OCI-LY3 (cell line): ENCODE results near the gene UFSP2.

ENCODE experiments used
- H2AFZ ChIP-seq: fragments of 200-600, 300-600 bp; shearing (Covaris generic); 2 replicates; pipeline ENCODE4 v1.6.0; 2014; ENCODE audit warnings: antibody characterized with exemption, low read depth, low read length
- H3K27ac ChIP-seq: fragments of 200-600, 300-600 bp; sonication (generic); 2 replicates; pipeline ENCODE4 v1.5.1; 2014; ENCODE audit warnings: mild to moderate bottlenecking, low read length, moderate library complexity, mixed read lengths
- H3K27me3 ChIP-seq: fragments of 200-600, 300-600 bp; sonication (generic); 2 replicates; pipeline ENCODE4 v1.6.1; 2014; ENCODE audit warnings: low read depth, low read length, mixed read lengths
- H3K36me3 ChIP-seq: fragments of 200-600, 300-600 bp; sonication (generic); replicated peaks from 2 replicates; pipeline ENCODE3; 2014; ENCODE audit warnings: low read depth, low read length, mixed read lengths
- H3K4me1 ChIP-seq: fragments of 300-600, 200-600 bp; sonication (generic); 2 replicates; pipeline ENCODE4 v1.6.1; 2014; ENCODE audit warnings: low read length, mixed read lengths
- H3K4me2 ChIP-seq: fragments of 200-600, 300-600 bp; sonication (generic); 2 replicates; pipeline ENCODE4 v1.6.1; 2014; ENCODE audit warnings: low read length, mixed read lengths
- H3K4me3 ChIP-seq: fragments of 300-600, 200-600 bp; sonication (generic); 2 replicates; pipeline ENCODE4 v1.5.1; 2014; ENCODE audit warnings: antibody characterized with exemption, mild to moderate bottlenecking, low read length, moderate library complexity
- H3K79me2 ChIP-seq: fragments of 300-600, 200-600 bp; shearing (Covaris generic); 2 replicates; pipeline ENCODE4 v1.6.1; 2014; ENCODE audit warnings: mild to moderate bottlenecking, low read length, mixed read lengths
- H3K9ac ChIP-seq: fragments of 300-600, 200-600 bp; shearing (Covaris generic); 2 replicates; pipeline ENCODE4 v1.6.0; 2014; ENCODE audit warnings: mild to moderate bottlenecking, low read length, moderate library complexity
- H3K9me3 ChIP-seq: fragments of 200-600, 300-600 bp; shearing (Covaris generic); 2 replicates; pipeline ENCODE4 v1.6.1; 2014; ENCODE audit warnings: low read length, mixed read lengths; ENCODE audit not compliant: insufficient read depth
- H4K20me1 ChIP-seq: fragments of 200-600, 300-600 bp; sonication (generic); 2 replicates; pipeline ENCODE4 v1.6.1; 2016; ENCODE audit warnings: low read length, mixed read lengths; ENCODE audit not compliant: insufficient read depth
- CTCF ChIP-seq: fragments of 200-600, 300-600 bp; sonication (generic); IDR thresholded peaks from 2 replicates; pipeline ENCODE4 v1.5.1; 2014; ENCODE audit warnings: antibody characterized with exemption, low read length, low read depth
- EZH2phosphoT487 ChIP-seq: fragments of 200-600 bp; shearing (Covaris generic); IDR thresholded peaks from 2 replicates; pipeline ENCODE4 v1.6.1; 2018; ENCODE audit warnings: antibody characterized with exemption, mixed run types, low read depth

The UFSP2 gene

DNA sequence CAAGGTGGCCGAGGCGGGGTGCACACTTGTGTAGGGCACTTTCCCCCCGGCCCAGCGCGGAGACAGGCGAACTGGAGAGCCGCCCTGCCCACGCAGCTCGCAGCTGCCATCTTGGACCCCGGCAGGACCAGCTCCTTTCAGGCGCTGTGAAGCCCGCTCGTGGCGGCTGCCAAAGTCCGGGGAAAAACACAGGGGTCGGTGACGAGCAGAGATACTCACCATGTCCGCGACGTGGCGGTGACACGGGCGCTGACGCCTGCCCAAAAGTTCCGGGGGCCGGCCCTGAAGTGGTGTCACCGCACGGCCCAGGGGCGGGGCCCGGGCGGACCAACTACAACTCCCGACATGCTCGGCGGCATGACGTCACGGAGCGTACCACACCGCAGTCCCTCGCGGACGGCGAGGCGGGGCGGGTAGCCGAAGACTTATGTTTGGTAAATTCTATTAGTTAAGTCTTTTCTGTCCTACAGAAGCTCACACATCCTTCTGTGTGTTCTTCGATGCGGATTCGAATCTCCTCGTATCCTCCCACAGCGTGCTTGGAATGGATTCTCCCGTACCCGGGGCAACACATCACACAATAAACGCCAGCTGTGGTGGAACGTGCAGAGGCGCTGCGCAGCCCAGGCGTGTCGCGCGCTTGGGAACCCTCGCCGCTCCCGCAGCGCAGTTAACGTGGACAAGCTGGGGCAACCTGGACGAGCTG is at the start of gene UFSP2:
Gene UFSP2 (minus strand): TSS at position 318 of the 706 bp plus-strand sequence. CDS start 96 bp downstream, at position 222.
- Histone ChIP-seq H3K4me3 (peak within 1 kb of the TSS; percentile 86), H3K4me2 (peak within 1 kb of the TSS; percentile 77), H3K9ac (peak within 1 kb of the TSS; percentile 68), H3K27ac (peak within 1 kb of the TSS; percentile 50), H2AFZ (peak within 1 kb of the TSS; percentile 30; the same call in 1 of the 2 replicates), H3K4me1 (peaks cover 3% of the 10 kb centered on the region; the same call in 1 of the 2 replicates), H4K20me1 (no peaks in the 10 kb centered on the region), H3K36me3 (no peaks in the 10 kb centered on the region), H3K79me2 (no peaks in the 10 kb centered on the region), H3K27me3 (no peaks in the 10 kb centered on the region), H3K9me3 (no peaks in the 10 kb centered on the region)
- TF ChIP-seq EZH2phosphoT487: no peak
- no peak for TF ChIP-seq CTCF

GRCh38 chr4:185473247-185473646 is 47.5 kb upstream of the UFSP2 start:
- H3K36me3 ChIP-seq: no peaks in the 10 kb centered on the region
- no peaks in the 10 kb centered on the region for H3K27me3 ChIP-seq
- H3K4me3 ChIP-seq: no peak overlapping the region
- no peak for TF ChIP-seq CTCF
- H3K4me2 ChIP-seq: no peak overlapping the region
- no peaks in the 10 kb centered on the region for H3K79me2 ChIP-seq
- no peak overlapping the region for H3K27ac ChIP-seq
- H3K4me1 ChIP-seq: no peaks in the 10 kb centered on the region
- H3K9ac ChIP-seq: no peak overlapping the region
- no peak overlapping the region for H2AFZ ChIP-seq
- no peaks in the 10 kb centered on the region for H3K9me3 ChIP-seq
- no peaks in the 10 kb centered on the region for H4K20me1 ChIP-seq

- Histone ChIP-seq H3K4me2 (peak overlapping the region; percentile 73), H3K9ac (peak overlapping the region; percentile 66), H2AFZ (no peak overlapping the region; the same call in 1 of the 2 replicates), H3K27me3 (no peaks in the 10 kb centered on the region), H3K4me3 (peak overlapping the region; percentile 82), H3K4me1 (no peaks in the 10 kb centered on the region), H3K27ac (no peak overlapping the region), H3K9me3 (no peaks in the 10 kb centered on the region), H3K36me3 (no peaks in the 10 kb centered on the region), H3K79me2 (no peaks in the 10 kb centered on the region), H4K20me1 (no peaks in the 10 kb centered on the region)
- TF ChIP-seq CTCF (no peak), EZH2phosphoT487 (no peak)
Measured at GRCh38 chr4:185472103-185472542, 46.4 kb upstream of the UFSP2 start.

GRCh38 chr4:185471235-185472102 is 45.7 kb upstream of the UFSP2 start, which contains the start of gene CCDC110:
Gene CCDC110 (minus strand): TSS chr4:185471733. CDS start chr4:185471683, 50 bp downstream.
- H3K4me3 ChIP-seq: peak within 1 kb of the TSS; percentile 83
- H3K79me2 ChIP-seq: no peaks in the 10 kb centered on the region
- H3K9me3 ChIP-seq: no peaks in the 10 kb centered on the region
- H3K36me3 ChIP-seq: no peaks in the 10 kb centered on the region
- peak within 1 kb of the TSS; percentile 46; the same call in 1 of the 2 replicates for H2AFZ ChIP-seq
- H3K9ac ChIP-seq: peak within 1 kb of the TSS; percentile 66
- peak within 1 kb of the TSS; percentile 87 for H3K4me2 ChIP-seq
- H3K27ac ChIP-seq: no peak within 1 kb of the TSS
- H3K27me3 ChIP-seq: no peaks in the 10 kb centered on the region
- no peaks in the 10 kb centered on the region for H3K4me1 ChIP-seq
- peak; percentile 21 for TF ChIP-seq CTCF
- no peak for TF ChIP-seq EZH2phosphoT487
- H4K20me1 ChIP-seq: no peaks in the 10 kb centered on the region
